Natural killer cell (primary cell): Measurements from ENCODE around the gene TRIML2. TPM values are rescaled to one million over a fixed set of nuclear protein-coding genes. Genes with fewer than 3 reads are reported as not detected.

Experiments used
- ATAC-seq, 3 donors: fragments of 150-1000 bp in 2 of 3; fragments of 200-7000 bp in 1 of 3; cut with Tn5 transposase; 1 replicate in 1 of 3; 2 replicates in 2 of 3; pipeline ENCODE4 v1.10.0; 2021; ENCODE audit warnings: mild to moderate bottlenecking in 2 of 3, moderate library complexity in 2 of 3
- DNase-seq, 2 donors: peaks; one replicate each; pipeline versions ENCODE4 v3.0.0 to v3.0.0-alpha.2; 2013 to 2021; ENCODE audit warnings: mixed read lengths in 1 of 2
- H3K27ac ChIP-seq: one replicate; pipeline ENCODE4 v1.5.1; 2013; ENCODE audit warnings: mild to moderate bottlenecking, low read length
- H3K27me3 ChIP-seq: one replicate; pipeline ENCODE4 v1.6.1; 2013; ENCODE audit warnings: low read length; ENCODE audit not compliant: control insufficient read depth, insufficient read depth
- H3K36me3 ChIP-seq: one replicate; pipeline ENCODE4 v1.6.1; 2013; ENCODE audit warnings: low read length; ENCODE audit not compliant: control insufficient read depth, insufficient read depth
- H3K4me1 ChIP-seq: one replicate; pipeline ENCODE4 v1.6.1; 2013; ENCODE audit warnings: low read length; ENCODE audit not compliant: control insufficient read depth, insufficient read depth
- H3K4me3 ChIP-seq: one replicate; pipeline ENCODE4 v1.5.1; 2013; ENCODE audit warnings: low read length
- H3K9me3 ChIP-seq: one replicate; pipeline ENCODE4 v1.6.1; 2013; ENCODE audit warnings: low read length; ENCODE audit not compliant: control insufficient read depth, insufficient read depth
- H3K27ac Mint-ChIP-seq, 2 donors: one replicate each; pipeline ENCODE4 v1.8.0; 2022; ENCODE audit warnings: mild to moderate bottlenecking in 2 of 2, mixed read lengths in 2 of 2, moderate library complexity in 1 of 2
- H3K27me3 Mint-ChIP-seq, 2 donors: one replicate each; pipeline ENCODE4 v1.8.0; 2022; ENCODE audit warnings: low read depth in 2 of 2, mixed read lengths in 2 of 2
- H3K36me3 Mint-ChIP-seq: one replicate; pipeline ENCODE4 v1.8.0; 2022; ENCODE audit warnings: mixed read lengths
- H3K4me1 Mint-ChIP-seq, 2 donors: one replicate each; pipeline ENCODE4 v1.8.0; 2022; ENCODE audit warnings: mixed read lengths in 2 of 2
- H3K4me3 Mint-ChIP-seq: one replicate; pipeline ENCODE4 v1.8.0; 2022; ENCODE audit warnings: mild to moderate bottlenecking, moderate library complexity, mixed read lengths
- H3K9me3 Mint-ChIP-seq, 2 donors: one replicate each; pipeline ENCODE4 v1.8.0; 2022; ENCODE audit warnings: mixed read lengths in 2 of 2
- WGBS: methylation state at CpG from one replicate; pipeline ENCODE4 v1.1.7; 2013; ENCODE audit warnings: missing lambda C conversion rate; ENCODE audit not compliant: insufficient coverage; 5-methylcytosine and 5-hydroxymethylcytosine counted together
- intact Hi-C: fragments of 100-400 bp; cut with micrococcal nuclease; formaldehyde crosslinking; loops from one replicate; pipeline ENCODE4 v1.14.2; 2022
- total RNA-seq, 4 donors: library from RNA; stranded (reverse); fragments of 120-200 nt in 1 of 4; gene quantifications; one replicate each; pipeline versions ENCODE4 v1.2.3 to v1.2.4, GENCODE V29; 2013 to 2022
- TF ChIP-seq, protein P1 (sequence below): fragments of 200-600 bp; IDR thresholded peaks from one replicate; pipeline ENCODE4 v1.8.0; 2022; ENCODE audit warnings: antibody characterized with exemption

Gene TRIML2
- total RNA-seq, 3 donors from 2014 or later (not counting 1 experiment from before 2014, with no cell fraction given), result not detected

DNA sequence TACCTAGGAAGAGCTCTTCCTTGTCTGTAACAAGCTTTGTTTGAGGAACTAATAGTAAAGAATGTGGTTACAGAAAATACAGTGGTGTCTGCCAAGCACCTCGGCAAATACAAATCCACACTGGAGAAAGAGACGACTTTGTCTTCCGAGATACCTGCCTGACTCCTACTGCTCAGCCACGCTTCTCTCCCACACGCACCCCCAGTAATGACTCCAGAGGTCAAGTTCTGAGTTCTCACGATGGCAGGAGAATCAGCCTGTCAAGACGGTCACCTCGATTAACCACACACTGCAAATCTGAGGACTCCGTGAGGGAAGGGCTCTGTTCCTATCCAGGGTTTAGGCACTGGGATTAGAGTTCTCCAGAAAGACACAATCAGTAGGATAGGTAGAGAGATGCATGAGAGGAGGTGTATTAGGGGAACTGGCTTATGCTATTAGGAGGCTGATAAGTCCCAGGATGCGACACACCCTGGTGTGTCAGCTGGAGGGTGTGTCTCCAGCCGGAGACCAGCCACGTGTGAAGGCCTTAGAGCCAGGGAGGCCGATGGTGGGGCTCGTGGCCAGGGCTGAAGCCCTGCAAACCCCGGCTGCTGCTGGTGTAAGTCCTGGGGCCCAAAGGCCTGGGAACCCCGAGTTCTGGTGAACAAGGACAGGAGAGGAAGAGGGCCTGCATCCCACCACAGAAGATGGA lies 8.4 kb upstream of the TRIML2 start:
- Histone ChIP-seq H3K4me1 (no peaks in the 10 kb centered on the region), H3K9me3 (peaks cover 3% of the 10 kb centered on the region), H3K36me3 (no peaks in the 10 kb centered on the region), H3K27me3 (no peaks in the 10 kb centered on the region), H3K27ac (no peak overlapping the region), H3K4me3 (no peak overlapping the region)
- H3K4me3 Mint-ChIP-seq, result no peak overlapping the region
- DNase-seq (no peak), ATAC-seq (no peak)
- 82% methylated on average over 16 of the region's 16 CpGs for WGBS
- no peaks in the 10 kb centered on the region for H3K4me1 Mint-ChIP-seq
- peaks cover 3 to 20% of the 10 kb centered on the region in 2 donors for H3K9me3 Mint-ChIP-seq
- peaks cover 7% of the 10 kb centered on the region for H3K36me3 Mint-ChIP-seq
- H3K27ac Mint-ChIP-seq, result no peak overlapping the region
- intact Hi-C loops, result no loop called here
- no peaks in the 10 kb centered on the region for H3K27me3 Mint-ChIP-seq
- TF ChIP-seq, protein P1, sequence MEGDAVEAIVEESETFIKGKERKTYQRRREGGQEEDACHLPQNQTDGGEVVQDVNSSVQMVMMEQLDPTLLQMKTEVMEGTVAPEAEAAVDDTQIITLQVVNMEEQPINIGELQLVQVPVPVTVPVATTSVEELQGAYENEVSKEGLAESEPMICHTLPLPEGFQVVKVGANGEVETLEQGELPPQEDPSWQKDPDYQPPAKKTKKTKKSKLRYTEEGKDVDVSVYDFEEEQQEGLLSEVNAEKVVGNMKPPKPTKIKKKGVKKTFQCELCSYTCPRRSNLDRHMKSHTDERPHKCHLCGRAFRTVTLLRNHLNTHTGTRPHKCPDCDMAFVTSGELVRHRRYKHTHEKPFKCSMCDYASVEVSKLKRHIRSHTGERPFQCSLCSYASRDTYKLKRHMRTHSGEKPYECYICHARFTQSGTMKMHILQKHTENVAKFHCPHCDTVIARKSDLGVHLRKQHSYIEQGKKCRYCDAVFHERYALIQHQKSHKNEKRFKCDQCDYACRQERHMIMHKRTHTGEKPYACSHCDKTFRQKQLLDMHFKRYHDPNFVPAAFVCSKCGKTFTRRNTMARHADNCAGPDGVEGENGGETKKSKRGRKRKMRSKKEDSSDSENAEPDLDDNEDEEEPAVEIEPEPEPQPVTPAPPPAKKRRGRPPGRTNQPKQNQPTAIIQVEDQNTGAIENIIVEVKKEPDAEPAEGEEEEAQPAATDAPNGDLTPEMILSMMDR, result no peak

DNA sequence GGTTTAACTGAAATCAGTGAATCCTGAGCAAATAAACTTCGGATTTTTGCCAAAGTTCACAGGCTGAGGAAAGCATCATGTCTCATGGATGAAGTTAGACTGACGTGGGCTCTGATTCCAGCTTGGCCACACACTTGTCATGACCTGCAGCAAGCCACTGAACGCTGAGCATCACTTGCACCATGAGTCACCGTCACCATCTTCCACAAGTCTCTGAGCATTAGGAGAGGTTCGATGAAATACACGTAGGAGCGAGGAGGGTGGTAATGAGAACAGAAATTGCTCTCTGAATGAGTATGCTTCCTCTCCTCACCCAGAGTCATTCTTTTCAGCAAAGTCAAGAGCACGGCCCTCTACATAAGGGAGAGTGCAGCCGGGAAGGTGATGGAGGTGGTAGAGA lies 3.8 kb upstream of the TRIML2 start:
- H3K27me3 Mint-ChIP-seq, result no peaks in the 10 kb centered on the region
- no peak overlapping the region for H3K27ac ChIP-seq
- H3K27ac Mint-ChIP-seq, result no peak overlapping the region
- intact Hi-C loops, result no loop called here
- ATAC-seq, result no peak
- WGBS, result 84% methylated on average over 4 of the region's 9 CpGs
- no peaks in the 10 kb centered on the region for H3K36me3 ChIP-seq
- no peak for DNase-seq
- no peak overlapping the region for H3K4me3 ChIP-seq
- H3K9me3 Mint-ChIP-seq, result peaks cover 7 to 20% of the 10 kb centered on the region in 2 donors
- TF ChIP-seq, protein P1, result no peak
- peaks cover 7% of the 10 kb centered on the region for H3K36me3 Mint-ChIP-seq
- H3K4me1 Mint-ChIP-seq, result no peaks in the 10 kb centered on the region
- no peaks in the 10 kb centered on the region for H3K4me1 ChIP-seq
- no peaks in the 10 kb centered on the region for H3K27me3 ChIP-seq
- H3K4me3 Mint-ChIP-seq, result no peak overlapping the region
- H3K9me3 ChIP-seq, result peaks cover 6% of the 10 kb centered on the region

DNA sequence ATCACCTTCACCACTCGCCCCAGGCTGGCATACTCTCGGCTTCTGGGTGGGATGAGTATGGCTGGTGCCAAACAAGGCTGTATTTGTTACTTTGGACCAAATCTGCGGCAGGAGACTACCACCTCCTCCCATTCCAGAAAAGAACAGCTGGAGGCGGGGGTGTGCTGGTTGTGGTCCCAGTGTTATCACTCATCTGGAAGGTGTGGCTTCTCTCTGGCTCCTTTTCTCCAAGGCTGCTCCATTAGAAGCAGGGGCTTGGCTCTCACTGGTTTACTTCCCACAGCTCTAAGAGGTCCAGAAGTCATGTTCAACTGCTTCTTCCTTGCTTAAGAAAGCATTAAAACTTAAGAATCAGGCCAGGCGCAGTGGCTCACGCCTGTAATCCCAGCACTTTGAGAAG lies 2.6 kb upstream of the TRIML2 start:
- no peaks in the 10 kb centered on the region for H3K27me3 ChIP-seq
- 24% methylated on average over 3 of the region's 6 CpGs for WGBS
- Mint-ChIP-seq H3K27me3 (no peaks in the 10 kb centered on the region), H3K4me3 (no peak overlapping the region), H3K9me3 (peaks cover 9 to 18% of the 10 kb centered on the region in 2 donors), H3K4me1 (no peaks in the 10 kb centered on the region), H3K36me3 (peaks cover under 1% of the 10 kb centered on the region), H3K27ac (no peak overlapping the region)
- H3K36me3 ChIP-seq, result no peaks in the 10 kb centered on the region
- TF ChIP-seq, protein P1, result no peak
- DNase-seq (no peak), ATAC-seq (no peak)
- H3K27ac ChIP-seq, result no peak overlapping the region
- H3K4me1 ChIP-seq, result no peaks in the 10 kb centered on the region
- H3K4me3 ChIP-seq, result no peak overlapping the region
- peaks cover 7% of the 10 kb centered on the region for H3K9me3 ChIP-seq
- intact Hi-C loops, result no loop called here
